GM18951 (cell line): ENCODE results near the gene DNAAF5.

Experiments used
- POLR2A ChIP-seq: IDR thresholded peaks from 4 replicates; pipeline ENCODE4 v1.6.1; 2011; ENCODE audit warnings: mild to moderate bottlenecking; ENCODE audit not compliant: insufficient read length, insufficient read depth; ENCODE audit errors: extremely low read depth
- in situ Hi-C: fragments of 300-500 bp; cut with MboI; formaldehyde crosslinking; loops from one replicate; pipeline ENCODE4 v1.12.0; 2022; ENCODE audit warnings: low sequenced_read_pairs, mixed read lengths, inconsistent platforms; ENCODE audit not compliant: unreplicated experiment

DNAAF5 gene

DNA sequence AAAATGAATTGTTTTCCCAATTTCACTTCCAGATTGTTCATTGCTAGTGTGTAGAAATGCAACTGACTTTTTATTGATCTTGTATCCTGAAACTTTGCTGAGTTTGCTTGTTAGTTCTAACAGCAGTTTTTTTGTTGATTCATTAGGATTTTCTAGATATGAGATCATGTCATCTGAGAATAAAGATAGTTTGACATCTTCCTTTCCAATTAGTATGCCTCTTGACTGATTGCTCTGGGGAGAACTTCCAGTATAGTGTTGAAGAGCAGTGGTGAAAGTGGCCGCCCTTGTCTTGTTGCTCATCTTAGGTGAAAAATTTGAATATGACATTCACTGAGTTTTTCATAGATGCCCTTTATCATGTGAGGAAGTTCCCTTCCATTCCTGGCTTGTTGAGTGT, 93.8 kb downstream of the DNAAF5 start:
- in situ Hi-C loops = no loop called here
- TF ChIP-seq POLR2A = no peak

DNA sequence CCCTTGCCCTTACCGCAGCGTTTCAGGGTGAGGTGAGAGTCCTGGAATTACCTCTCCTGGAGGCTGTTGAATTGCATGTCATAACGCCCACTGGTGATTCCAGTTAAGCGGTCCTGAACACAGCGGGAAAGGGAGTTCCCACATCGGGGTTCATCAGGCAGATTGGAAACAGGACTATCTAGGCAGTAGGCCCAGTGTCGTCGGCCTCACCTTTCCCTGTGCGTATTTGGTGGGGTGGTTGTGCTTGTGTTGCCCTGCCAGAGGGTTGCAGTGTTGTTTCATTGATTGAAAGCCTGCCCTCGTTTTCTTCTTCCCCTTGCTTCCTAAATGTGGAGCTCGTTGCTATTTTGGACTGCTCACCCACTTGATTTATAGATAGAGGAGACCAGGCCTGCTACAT, 95.2 kb downstream of the DNAAF5 start:
- no peak for TF ChIP-seq POLR2A
- in situ Hi-C loops = no loop called here

DNA sequence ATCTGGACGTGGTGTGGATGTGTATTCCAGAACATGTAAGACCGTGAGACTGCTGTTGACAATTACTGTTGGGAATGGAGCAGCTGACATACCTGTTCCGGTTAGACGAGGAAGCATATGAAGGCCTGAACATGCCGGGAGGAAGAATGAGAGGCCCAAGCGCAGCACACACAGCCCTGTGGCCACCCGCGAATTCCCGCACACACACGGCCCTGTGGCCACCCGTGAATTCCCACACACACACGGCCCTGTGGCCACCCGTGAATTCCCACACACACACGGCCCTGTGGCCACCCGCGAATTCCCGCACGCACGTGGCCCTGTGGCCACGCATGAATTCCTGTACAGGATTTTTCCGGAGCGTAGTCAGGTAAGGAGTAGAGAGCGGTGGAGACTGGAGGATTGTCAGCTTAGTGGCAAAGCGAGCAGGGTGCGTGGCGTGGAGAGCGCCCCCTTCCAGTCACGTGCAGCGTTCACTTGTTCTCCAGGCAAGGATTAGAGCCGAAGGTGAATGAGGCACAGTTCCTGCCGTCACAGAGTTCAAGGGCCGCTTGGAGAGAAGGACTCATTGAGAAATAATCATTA, 96.3 kb downstream of the DNAAF5 start:
- in situ Hi-C loops = no loop called here
- no peak for TF ChIP-seq POLR2A

DNA sequence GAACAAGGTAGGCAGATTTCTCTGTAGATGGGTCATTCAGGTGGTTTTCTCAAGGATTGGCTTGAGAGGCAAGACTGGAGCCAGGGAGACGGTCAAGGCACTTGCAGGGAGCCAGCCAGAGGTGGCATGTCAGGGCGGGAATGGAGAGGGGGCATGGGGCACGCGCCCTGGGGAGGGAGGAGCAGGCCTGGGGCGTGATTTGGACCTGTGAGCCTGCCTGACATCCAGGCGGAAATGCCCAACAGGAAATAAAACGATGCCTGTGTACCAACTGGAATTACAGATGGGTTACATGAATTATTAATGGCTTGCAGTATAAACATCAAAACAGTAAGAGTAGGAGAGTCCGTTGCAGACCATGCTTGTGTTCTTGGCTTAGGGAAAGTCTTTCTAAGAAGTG, 97.2 kb downstream of the DNAAF5 start:
- in situ Hi-C loops = no loop called here
- TF ChIP-seq POLR2A = no peak

DNA sequence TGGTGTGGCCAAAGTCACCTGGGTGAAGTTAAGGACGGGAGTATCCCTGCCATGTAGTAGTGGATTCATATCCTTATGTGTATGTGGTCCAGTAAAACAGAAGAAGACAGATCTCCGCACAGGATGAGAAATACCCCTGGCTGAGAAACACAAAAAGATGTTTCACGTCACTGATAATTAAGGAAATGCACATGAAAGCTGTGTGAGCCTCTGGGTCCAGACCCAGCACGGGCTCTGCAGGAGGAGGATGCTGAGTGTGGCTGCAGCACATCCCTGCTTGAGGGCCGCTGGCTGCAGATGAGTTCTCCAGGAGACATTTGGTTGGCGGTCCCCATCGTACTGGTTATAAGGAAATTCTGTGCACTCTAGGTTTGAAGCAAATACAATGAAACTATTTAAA, 97.6 kb downstream of the DNAAF5 start:
- TF ChIP-seq POLR2A = no peak
- in situ Hi-C loops = no loop called here

DNA sequence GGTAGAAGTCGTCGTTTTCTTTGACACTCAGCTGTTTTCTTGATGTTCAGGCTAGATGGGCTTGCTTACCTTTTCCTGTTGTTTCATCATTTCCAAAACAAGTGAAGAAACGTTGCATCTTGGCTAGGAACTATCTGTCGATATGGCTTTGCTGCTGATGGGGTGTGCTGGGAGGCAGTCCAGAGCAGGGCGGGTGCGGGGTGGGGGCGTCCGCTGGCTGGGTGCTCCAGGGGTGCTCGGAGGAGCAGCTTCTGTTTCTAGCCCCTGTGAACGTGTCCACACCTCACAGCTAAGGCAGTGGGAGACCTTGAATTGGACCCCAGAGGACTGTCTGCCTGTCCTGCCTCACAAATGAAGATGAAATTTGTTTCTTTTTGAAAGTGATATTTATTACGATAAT, 98.2 kb downstream of the DNAAF5 start:
- in situ Hi-C loops = no loop called here
- no peak for TF ChIP-seq POLR2A

DNA sequence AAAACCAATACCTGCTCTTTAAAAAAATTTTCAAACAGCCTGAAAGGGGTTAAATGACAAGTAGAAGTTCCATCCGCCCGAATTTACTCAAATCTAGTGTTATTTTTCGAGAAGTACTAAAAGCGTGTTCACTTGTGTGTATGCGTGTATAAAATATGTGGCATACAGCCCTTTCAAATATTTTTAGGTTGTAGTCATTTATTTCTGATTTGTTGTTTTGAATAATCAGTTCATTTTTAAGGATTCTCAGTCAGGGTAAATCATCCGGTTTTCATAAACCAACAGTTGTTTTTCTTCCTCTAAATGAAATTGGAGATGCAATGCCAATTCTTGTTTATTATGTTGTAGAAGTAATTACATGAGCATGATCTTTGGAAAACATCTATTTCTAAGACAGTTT, 98.9 kb downstream of the DNAAF5 start:
- in situ Hi-C loops = no loop called here
- no peak for TF ChIP-seq POLR2A

DNA sequence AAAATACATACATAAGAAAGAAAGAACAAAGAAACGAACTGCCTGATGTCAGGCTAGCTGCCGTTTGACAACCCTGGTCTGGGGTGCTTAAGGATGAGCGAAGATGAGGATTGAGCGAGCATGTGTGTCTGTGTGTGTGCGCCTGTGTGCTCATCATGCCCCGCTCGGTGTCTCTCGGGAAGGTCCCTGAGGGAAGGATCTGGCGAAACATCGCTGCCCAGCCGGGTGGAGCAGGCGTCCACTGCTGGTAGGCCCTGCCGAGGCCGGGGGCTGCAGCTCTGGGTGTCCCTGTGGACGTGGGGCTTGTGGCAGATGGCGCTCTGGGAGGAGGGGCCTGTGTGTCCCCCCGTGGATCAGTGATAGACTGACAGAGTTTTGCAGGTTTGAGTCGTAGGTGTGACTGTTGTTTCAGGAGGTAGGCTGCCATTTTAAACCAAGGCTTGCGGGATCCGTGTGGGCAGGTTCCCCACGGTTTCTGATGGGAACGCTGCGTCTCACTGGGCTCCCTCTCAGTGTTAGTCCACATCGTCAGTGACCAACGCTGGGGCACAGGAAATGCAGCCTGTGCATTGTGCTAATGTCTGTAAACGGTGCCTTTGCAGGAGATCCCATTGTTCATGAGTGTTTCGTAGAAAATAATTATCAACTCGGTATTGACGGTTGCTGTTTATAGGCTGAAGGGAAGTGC, 99.9 kb downstream of the DNAAF5 start:
- no peak for TF ChIP-seq POLR2A
- in situ Hi-C loops = no loop called here

DNA sequence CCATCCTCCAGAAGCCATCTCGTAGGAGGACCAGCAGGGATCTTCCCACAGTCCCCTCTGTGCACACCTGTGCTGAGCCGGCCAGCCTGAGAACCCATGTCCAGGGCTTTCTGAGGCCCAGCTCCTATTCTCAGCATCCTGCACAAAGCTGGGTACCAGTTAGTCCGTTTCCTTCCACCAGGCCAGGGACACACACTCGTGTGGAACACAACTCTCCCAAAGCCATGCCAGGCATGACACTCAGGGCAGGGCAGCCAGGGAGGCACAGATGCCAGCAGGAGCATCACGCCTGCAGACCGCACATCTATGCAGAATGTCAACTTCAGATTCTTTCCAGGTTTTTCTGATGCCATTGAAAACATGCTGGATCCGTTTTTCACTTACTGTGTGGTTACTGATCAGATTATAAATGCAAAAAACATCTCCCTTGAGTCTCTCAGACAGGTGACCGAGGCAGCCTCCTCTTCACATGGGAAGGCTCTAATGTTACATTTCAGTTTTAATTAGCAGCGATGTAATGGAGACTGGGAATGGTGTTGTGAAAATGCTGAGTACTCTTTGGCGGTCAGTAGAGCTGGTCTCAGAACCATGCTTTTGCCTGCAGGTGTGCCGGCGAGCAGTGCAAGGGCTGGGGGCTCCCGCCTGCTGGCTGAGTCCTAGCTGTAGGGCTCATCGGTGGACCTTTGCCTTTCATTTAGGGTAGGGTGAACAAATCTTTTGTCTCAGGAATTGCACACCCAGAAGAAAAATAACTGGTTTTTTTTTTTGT, 102.5 kb downstream of the DNAAF5 start:
- TF ChIP-seq POLR2A = no peak
- in situ Hi-C loops = no loop called here

DNA sequence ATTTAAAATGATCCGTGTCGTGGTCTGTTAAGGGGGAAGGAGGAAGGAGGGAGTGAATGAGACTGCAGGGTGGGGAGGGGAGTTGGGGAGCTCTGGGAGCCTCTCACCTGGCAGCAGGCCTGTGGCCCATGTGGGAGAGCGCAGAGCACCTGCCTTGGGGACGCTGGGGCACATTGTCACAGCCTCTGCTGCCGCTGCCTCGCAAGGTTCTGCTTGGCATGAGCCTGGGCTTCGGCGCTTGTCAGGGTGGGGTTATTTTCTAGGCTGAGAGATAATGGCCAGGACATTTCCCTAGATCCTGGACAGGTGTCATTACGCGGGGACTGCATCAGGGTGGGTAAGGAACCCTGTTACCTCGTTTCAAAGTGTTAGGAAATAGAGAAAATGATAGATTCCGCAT, 103.6 kb downstream of the DNAAF5 start:
- in situ Hi-C loops = no loop called here
- no peak for TF ChIP-seq POLR2A

DNA sequence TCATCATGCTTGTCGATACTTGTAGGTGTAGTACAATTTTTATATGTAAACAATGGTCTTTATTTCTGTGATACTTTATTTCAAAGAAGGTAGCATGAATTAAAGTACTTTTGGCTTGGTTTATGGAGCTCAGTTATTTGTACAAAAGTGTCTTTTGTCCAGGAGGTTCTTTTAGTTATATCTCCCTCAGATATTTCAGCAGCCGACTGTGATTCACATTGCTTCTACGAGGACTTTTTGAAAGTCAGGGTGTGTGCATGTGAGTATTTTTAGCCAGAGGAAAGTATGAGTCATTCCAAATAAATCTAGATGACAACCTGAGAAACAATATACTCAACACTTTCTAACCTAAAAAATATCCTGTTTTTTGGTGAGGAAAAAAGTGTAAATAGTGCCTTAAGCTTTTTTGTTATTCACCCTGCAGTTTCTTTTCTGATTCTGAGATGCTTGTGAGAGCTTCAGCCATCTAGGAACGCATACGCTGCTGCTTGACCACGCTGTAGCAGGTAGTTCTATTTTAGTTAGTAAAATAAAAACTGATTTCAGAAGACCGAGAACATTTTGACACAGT, 105.2 kb downstream of the DNAAF5 start:
- no peak for TF ChIP-seq POLR2A
- in situ Hi-C loops = no loop called here

DNA sequence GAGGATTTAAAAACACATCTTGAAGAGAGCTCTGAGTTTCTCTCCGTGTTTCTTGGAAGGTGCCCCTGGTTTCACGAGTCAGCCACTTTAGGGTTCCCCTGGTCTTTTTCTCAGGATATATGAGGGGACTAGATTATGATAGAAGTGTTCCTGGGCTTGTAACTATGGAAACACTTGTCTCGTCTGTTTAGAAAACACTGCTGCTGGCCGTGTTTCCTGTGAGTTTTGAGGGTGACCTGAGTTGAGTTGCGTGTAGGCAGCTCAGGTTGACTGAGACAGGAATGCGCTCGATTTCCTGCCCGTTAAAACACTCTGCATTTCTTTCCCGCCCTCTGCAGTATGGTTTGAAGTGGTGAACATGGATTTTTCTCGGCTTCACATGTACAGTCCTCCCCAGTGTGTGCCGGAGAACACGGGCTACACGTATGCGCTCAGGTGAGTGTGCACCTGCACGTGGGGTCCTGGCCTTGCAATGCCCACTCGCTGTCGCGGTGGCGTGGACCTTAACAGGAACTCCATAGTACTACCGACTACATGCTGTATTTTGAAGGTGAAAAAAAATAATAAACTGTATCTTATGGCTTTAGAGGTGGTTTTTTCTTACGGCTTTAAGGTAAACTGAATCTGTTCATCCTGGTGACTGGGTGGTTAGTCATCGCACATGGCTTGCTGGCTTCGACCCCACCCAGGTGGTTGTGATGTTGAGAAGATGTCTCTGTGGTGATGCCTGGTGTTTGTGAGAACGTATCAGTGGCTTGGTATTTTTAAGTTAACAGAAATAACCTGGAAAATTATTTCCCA, 105.9 kb downstream of the DNAAF5 start, which contains the start of gene SUN1:
SUN1 (plus strand) TSS at position 310 of the 801 bp plus-strand sequence; CDS start at position 359, 49 bp downstream.
- no peak for TF ChIP-seq POLR2A

DNA sequence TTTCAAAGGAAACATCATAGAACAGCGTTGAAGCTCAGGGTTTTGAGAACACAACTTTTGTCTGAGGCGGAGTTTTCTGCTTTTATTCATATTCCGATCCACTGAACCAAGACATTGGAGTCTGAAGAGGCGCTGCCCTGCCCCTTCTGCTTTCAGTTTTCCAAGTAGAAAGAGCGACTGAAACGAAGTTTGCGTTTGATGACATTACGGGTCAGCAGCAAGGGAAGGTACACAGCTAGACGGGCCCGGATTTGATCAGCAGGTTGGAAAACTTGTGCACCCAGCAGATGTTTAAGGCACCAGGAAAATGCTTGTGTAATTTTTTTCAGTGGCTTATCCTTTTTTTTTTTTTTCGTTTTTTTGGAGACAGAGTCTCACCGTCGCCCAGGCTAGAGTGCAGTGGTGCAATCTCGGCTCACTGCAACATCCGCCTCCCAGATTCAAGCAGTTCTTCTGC, 106.5 kb downstream of the DNAAF5 start:
- in situ Hi-C loops = no loop called here
- TF ChIP-seq POLR2A = no peak

More for the DNA sequence above, 105.9 kb downstream of the DNAAF5 start, which contains the start of gene SUN1:
- in situ Hi-C loops = no loop called here
